Right hindlimb (tissue), 1 donor: ENCODE measurements around the gene CCDC117.
A peak's percentile ranks its signal among the peaks of the same experiment; 100 is the strongest.
"Not testable (repeated sequence)": the region's sequence is repeated elsewhere in the genome, so short reads cannot be mapped to it uniquely, and the experiment has no call there.

Source experiments
- DNase-seq: peaks from one replicate; pipeline ENCODE4 v3.0.0-alpha.2; 2018

Gene CCDC117

DNA sequence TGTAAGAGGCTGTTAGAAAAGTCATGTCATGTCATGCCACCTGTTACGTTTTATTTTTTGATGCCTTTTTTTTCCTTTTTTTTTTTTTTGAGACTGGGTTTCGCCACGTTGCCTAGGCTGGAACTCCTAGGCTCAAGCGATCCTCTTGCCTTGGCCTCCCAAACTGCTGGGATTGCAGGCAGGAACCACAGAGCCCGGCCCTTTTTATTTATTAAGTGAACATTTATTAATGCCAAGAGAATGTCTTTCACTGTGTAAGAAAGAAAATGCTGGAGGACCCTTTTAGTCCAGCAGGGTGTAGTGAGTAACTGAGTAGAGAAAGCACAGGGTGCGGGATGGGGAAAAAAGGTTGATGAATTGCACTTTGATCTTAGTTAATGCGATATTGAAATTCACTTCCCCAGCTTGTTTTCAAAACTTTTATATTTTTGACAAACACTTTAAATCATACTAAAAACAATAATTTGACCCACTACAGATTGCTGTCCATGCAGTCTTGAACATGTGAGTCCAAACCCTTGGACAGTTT, 30.2 kb downstream of the CCDC117 start:
- DNase-seq: no peak

DNA sequence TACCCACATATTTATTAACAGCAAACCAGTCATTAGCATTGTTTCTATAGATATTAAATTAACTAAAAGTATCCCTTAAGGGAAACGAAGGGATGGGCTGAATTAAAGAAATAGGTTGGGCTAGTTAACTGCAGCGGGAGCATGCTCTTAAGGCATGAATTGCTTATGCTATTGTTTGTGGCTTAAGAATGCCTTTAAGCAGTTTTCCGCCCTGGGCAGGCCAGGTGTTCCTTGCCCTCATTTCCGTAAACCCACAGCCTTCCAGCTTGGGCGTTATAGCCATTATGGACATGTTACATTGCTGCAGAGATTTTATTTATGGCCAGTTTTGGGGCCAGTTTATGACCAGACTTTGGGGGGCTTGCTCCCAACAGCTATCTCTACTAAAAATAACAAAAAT, 32.9 kb downstream of the CCDC117 start:
- not testable (repeated sequence) for DNase-seq

DNA sequence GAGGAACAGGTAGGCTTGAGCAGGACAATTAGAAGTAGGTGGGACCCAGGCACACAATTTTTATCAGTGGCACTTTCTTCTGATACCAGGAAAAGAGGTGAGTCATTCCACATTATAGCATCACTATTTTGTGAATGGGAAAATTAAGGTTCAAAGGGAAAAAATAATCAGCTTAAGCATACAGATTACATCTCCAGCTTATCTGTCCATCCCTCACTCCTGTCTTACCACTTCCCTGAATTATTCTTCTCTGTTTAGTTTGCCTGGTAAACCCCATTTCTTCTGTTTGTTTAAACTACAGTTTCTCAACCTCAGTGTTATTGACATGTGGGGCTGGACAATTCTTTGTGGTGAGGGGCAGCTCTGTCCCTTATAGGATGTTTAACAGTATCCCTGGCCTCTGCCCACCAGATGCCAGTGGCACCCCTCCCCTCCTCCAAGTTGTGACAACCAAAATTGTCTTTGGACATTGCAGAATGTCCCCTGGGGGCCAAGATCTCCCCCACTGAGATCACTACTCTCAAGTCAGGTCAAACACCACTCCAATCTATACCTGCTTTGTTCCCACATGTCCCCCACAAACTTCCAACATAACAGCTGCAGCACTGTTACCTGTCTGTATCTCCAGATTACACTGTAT, 36.3 kb downstream of the CCDC117 start:
- DNase-seq: no peak

DNA sequence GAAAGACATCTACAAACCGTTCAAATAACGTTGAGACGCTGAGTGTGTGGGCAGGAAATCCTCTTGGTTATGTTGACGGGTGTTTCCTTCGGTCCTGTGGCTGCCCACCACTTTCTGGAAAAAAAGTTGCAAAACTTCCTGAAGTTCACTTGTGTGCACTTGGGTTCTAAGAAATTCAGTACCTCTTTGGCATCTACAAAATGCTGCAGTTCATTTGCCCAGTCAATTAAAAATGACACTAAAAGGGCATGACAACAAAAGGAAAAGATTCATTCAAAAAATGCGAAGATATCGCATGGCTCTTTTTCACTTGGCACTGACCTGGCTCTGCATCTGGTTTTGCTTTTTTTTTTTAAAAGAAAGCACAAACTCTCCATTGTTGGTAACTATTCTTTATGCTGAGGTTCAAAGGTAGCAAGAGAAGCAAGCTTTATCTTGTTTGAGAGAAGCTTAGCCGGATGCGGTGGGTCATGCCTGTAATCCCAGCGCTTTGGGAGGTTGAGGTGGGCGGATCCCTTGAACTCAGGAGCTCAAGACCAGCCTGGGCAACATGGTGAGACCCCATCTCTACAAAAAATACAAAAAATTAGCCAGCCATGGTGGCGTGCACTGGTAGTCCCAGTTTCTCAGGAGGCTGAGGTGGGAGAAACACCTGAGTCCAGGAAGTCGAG, 38.5 kb downstream of the CCDC117 start:
- no peak for DNase-seq

DNA sequence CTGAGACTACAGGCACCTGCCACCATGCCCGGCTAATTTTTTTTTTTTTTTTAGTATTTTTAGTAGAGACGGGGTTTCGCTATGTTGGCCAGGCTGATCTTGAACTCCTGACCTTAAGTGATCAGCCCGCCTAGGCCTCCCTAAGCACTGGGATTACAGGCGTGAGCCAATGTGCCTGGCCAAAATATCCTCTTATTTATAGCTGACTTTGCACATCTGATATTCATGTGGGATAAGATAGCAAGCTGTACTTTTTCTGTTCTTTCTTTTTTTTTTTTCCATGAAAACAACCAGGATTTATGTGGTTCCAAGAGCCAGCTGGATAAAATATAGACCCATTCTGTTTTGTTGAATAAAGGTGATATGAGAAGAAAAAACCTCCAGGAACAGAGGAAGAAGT, 40.0 kb downstream of the CCDC117 start:
- DNase-seq: no peak

DNA sequence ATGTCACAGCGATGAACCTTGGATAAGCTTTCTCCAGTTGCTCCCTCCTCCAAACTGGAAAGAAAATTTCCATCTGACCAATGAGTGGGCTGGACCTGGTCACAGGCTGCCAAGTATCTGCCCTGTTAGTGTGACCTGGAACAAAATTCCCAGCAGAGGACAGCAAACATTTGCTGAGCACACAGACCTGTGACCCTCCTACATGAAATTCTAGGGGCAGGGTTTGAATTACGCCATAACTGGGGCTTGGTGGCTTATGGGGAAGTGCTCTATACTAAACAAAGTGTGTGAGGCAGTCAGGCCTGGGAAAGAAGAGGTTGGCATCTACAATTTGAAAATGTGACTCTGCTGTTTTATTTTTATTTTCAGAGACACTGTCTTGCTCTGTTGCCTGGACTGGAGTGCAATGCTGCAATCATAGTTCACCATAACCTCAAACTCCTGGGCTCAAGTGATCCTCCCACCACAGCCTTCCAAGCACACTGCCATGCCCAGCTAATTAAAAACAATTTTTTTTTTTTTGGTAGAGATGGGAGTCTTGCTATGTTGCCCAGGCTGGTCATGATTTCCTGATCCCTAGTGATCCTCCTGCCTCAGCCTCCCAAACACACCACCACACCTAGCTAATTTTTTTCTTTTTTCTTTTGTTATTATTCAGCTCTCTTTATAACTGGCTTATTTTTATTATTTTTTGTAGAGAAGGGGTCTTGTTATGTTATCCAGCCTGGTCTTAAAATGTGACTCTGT, 41.5 kb downstream of the CCDC117 start:
- no peak for DNase-seq

DNA sequence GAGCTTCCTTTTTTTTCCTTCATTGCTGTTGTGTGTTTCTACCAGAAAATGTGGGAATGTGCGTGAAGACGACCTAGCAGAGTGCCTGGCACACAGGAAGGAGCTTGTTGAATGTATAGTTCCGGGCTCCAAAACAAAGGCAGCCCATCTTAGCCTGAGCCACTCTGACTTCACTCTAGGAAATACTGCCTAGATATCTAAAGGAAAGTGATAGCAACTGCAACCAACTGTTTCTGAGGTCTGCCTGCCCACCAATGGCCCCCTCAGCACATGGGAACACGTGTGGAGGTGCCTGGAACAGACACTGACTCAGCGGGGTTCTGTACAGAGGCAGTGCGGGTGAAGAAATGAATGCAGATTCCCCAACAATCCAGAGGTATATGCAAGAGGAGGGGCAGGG, 42.6 kb downstream of the CCDC117 start:
- no peak for DNase-seq

DNA sequence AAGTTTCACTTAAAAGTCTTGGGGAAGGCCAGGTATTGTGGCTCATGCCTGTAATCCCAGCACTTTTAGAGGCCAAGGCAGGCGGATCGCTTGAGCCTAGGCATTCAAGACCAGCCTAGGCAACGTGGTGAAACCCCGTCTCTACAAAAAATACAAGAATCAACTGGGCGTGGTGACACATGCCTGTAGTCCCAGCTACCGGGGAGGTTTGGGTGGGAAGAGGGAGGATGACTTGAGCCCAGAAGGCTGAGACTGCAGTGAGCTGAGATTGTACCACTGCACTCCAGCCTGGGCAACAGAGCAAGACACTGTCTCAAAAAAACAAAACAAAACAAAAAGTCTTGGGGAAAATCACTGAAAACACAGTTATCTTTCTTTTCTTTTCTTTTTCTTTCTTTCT, 43.2 kb downstream of the CCDC117 start:
- DNase-seq: no peak

DNA sequence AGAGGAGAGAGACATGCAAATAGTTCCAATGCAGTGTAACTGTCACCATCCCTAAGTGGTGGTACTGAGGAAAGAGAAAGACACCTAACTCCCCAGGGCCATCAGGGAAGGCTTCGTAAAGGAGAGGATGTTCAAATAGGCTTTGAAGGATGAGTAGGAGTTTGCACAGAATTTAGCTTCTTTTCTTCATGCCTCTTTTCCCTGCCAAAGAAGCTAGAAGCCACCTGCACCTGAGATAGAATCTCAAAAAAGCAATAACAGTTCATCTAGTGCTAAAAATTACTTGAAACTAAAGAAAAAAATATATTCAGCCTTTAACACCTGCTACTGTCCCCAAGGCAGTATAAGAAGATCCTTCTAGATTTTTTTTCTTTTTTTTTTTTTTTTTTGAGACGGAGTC, 44.6 kb downstream of the CCDC117 start:
- no peak for DNase-seq

DNA sequence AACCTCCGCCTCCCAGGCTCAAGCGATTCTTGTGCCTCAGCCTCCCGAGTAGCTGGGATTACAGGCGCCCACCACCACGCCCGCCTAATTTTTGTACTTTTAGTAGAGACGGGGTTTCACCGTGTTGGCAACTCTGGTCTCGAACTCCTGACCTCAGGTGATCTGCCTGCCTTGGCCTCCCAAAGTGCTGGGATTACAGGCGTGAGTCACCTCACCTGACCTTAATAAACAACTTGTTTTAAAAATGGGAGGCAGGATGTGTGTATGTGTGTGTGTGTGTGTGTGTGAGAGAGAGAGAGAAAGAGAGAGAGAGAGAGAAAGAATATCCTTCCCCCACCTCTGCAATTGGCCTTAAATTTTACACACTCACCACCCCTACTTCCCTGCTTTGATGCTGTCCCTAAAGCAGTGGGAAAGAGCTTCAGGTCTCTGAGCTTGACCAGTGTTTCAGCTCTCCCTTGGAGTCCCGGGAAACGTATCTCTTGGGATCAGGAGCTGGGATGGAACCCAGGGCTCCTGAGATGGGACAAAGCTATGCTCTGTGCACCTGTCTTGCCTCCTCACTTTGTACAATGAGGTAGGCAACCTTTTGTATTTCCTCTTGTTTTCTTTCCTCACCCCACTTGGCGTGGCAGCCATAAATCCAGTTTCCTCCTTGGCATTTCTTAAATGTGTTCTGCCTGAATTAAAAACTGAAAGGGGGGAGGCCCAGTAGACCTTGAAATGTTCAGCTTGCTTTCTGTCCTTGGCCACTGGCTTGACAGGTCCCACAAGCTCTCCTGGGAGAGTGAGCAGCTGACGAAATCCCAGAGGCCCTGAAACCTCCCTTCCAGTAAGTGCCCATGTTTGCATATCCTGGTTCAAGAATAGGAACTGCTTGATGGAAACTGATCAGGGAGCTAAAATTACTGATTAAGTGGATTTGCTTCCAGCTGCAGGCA, 45.7 kb downstream of the CCDC117 start:
- no peak for DNase-seq

DNA sequence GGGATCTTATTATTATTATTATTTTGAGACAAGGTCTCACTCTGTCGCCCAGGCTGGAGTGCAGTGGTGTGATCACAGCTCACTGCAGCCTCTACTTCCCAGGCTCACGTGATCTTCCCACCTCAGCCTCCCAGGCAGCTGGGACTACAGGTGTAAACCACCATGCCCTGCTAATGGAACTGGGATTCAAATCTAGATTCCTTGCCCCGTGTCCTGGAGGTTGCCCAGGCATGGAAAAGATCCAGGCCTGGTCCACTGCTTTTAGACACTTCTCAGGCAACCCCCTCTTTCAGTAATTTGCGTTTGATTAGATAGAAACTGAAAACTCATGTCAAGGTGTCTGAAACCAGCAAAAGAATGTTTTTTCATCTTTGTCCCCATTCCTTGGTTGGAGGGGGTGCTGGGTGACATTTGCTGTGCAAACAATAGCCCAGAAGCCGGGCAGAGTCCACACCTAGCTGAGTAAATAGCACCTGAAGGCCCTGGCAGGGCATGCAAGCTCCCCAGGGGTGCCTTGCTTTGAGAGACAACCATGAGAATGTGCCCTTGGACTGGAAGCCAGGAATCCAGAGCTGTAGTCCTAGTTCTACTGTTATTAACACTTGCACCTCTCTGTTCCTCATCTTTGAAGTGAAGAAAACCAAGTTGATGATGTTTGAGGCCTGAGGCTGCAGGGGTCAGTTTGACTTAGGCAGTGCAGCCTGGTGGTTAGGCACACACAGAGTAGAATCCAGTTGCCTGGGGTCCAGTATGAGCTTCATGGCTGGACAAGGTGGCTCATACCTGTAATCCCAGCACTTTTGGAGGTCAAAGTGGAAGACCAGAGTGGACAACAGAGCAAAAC, 47.0 kb downstream of the CCDC117 start:
- no peak for DNase-seq

DNA sequence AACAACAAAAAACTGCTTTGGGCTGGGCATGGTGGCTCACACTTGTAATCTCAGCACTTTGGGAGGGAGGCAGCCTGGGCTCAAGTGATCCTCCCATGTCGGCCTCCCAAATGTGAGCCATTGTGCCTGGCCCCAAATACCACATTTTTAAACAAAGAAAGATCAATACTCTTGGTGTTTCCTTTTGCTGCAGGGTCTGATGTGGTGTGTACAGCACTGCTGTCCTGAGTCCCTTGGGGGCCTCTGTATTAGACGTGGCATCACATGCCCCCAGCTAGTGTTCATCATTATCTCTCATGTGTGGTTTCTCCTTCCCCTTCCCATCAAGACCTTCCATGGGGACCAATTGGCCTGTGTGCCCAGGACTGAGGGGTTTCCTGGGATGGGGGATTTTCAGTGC, 48.4 kb downstream of the CCDC117 start:
- no peak for DNase-seq

DNA sequence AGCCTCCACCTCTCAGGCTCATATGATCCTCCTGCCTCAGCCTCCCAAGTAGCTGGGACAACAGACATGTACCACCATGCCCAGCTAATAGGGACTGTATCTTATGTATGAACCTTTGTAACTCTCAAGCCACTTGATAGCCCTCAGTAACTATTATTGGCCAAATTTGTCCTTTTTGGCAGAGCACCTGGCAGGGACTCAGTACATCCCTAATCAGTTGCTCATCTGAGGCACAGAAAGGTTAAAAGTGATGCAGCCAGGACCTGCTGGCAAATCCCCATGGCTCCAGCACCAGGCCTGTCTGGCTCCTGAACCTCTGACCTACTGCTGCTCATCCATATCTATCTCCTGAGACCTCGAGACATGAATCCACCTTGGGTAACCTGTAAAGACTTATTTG, 49.0 kb downstream of the CCDC117 start:
- DNase-seq: no peak

DNA sequence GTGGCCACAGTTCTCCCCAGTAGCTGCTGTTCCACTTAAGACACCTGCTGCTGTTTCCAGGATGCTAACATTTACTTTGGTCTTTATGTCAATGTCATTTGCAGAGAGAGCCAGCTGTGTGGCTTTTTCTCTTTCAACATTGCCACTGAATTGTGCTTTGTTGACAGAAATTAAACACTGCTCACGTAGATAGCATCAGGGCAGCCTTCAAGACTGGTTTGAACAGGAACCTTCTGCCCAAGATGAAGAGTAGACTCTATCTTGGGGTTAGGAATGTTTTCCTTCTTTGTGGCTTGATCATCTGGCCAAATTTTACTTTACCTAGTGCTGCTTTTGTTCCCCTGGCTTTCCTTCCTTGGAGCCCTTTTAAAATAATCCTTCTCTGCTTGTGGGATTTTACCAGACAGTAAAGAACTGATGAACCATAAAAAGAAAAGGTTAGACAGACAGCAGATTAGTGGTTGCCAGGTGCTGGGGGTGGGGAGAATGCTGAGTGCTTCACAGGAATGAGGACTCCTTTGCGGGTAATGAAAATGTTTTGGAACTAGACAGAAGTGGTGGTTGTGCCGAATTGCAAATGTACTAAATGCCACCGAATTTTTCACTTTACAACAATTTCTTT, 50.5 kb downstream of the CCDC117 start:
- no peak for DNase-seq

DNA sequence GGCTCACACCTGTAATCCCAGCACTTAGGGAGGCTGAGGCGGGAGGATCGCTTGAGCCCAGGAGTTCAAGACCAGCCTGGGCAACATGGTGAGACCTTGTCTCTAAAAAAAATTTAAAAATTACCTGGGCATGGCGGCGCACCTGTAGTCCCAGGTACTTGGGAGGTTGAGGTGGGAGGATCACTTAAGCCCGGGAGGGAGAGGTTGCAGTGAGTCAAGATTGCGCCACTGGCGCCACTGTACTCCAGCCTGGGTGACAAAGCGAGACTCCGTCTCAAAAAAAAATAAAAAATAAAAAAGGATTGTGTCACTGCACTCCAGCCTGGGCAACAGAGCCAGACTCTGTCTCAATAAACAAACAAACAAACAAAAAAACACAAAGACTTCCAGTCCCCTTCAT, 52.0 kb downstream of the CCDC117 start:
- not testable (repeated sequence) for DNase-seq

DNA sequence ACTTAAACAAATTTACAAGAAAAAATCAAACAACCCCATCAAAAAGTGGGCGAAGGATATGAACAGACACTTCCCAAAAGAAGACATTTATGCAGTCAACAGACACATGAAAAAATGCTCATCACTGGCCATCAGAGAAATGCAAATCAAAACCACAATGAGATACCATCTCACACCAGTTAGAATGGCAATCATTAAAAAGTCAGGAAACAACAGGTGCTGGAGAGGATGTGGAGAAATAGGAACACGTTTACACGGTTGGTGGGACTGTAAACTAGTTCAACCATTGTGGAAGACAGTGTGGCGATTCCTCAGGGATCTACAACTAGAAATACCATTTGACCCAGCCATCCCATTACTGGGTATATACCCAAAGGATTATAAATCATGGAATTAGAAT, 53.9 kb downstream of the CCDC117 start:
- not testable (repeated sequence) for DNase-seq

DNA sequence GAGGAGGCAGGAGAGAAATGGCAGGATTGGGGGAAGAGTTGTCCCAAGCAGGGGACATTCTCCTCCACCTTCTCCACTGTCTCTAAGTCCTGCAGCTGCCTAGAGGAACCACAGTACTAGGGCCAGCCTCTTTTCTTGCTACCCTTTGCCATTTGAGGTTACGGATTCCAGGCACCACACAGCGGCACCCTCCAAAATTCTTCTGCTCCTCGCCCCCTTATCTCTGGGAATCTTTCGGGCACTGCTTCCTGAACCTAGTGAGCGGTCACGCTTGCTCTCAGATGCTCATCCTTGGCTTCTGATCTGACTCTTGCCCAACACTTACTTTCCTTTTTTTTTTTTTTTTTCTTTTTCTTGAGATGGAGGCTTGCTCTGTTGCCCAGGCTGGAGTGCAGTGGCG, 54.4 kb downstream of the CCDC117 start:
- no peak for DNase-seq

DNA sequence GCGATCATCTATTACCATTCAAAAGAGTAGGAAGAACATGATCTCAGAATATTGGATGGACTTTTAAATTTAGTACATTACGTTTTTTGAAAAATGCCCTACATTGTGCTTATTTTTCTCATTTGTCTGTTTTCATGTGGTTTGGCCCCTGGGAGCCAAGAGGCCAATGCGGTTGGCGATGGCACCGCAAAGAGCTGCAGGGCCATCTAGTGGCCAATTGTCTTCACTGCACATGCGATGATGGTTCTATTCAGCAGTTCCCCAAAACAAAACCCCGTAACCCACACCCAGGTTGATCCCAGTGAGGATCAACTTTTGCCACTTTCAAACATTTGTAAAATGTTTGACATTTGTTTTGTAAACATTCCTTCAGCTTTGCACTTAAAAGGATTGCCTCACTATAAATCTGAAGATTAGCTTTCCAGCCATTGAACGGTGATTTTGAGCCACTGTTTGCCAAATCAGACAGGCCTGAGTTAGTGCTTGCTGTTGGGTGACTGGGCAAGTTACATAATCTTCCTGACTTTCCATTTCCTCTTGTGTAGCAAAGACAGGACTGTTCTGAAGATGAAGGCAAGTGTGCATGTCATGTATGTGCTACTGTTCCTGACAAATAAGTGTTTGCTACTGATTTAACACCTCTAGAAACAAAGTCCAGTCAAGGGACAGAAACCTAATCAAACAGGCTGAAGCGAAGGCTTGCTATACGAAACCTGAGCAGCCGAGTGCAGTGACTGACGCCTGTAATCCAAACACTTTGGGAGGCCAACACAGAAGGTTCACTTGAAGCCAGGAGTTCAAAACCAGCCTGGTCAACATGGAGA, 57.1 kb downstream of the CCDC117 start:
- DNase-seq: peak; percentile 72

DNA sequence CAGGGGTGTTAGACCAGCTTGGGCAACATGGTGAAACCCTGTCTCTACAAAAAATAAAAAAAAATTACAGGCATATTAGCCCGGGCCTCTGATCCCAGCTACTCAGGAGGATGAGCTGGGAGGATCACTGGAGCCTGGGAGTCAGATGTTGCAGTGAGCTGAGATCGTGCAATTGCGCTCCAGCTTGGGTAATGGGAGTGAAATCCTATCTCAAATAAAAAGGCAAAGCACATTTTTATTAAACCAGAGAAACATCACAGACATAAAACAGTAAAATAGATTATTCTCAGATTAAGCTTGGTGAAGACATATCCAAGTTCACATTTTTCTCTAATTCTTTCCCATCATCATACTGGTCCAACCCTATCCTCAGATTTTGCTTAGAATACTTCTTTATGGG, 57.9 kb downstream of the CCDC117 start:
- DNase-seq: no peak
